CD4-positive, CD25-positive, alpha-beta regulatory T cell (primary cell): ENCODE measurements around the gene CNTNAP2. TPM values are rescaled to one million over a fixed set of nuclear protein-coding genes. Genes with fewer than 3 reads are reported as not detected.

Experiments
- ATAC-seq, 2 donors: fragments of 150-1000 bp; cut with Tn5 transposase; one replicate each; pipeline ENCODE4 v1.10.0; 2021; ENCODE audit warnings: low read depth in 2 of 2, moderate number of reproducible peaks in 2 of 2, moderate library complexity in 1 of 2
- DNase-seq, 3 donors: peaks; one replicate each; pipeline versions ENCODE4 v3.0.0 to v3.0.0-alpha.2; 2012 to 2022; ENCODE audit warnings: mixed read lengths in 1 of 3
- H3K27ac ChIP-seq: one replicate; pipeline ENCODE4 v1.7.0; 2013; ENCODE audit warnings: mild to moderate bottlenecking, low read length; ENCODE audit not compliant: insufficient read depth, poor library complexity, severe bottlenecking
- H3K27me3 ChIP-seq: one replicate; pipeline ENCODE4 v1.7.0; 2013; ENCODE audit warnings: low read length; ENCODE audit not compliant: control insufficient read depth, insufficient read depth
- H3K36me3 ChIP-seq: one replicate; pipeline ENCODE4 v1.7.0; 2013; ENCODE audit warnings: mild to moderate bottlenecking, low read length, moderate library complexity; ENCODE audit not compliant: control insufficient read depth, insufficient read depth
- H3K4me1 ChIP-seq: 2 replicates; pipeline ENCODE4 v1.7.0; 2013; ENCODE audit warnings: mild to moderate bottlenecking, low read length; ENCODE audit not compliant: insufficient read depth, control insufficient read depth, poor library complexity, severe bottlenecking
- H3K4me3 ChIP-seq: one replicate; pipeline ENCODE4 v1.7.0; 2013; ENCODE audit warnings: low read depth, mild to moderate bottlenecking, low read length, moderate library complexity
- H3K9me3 ChIP-seq, 2 experiments: 1 replicate in 1 of 2; 2 replicates in 1 of 2; pipeline ENCODE4 v1.7.0; 2013; ENCODE audit warnings: low read length in 2 of 2, mild to moderate bottlenecking in 1 of 2, moderate library complexity in 1 of 2; ENCODE audit not compliant: control insufficient read depth in 2 of 2
- H3K27ac Mint-ChIP-seq, 3 donors: one replicate each; pipeline ENCODE4 v1.8.0; 2020 to 2022; ENCODE audit warnings: mild to moderate bottlenecking in 3 of 3, mixed read lengths in 3 of 3, moderate library complexity in 2 of 3
- H3K27me3 Mint-ChIP-seq: one replicate; pipeline ENCODE4 v1.8.0; 2022; ENCODE audit warnings: mild to moderate bottlenecking, mixed read lengths
- H3K36me3 Mint-ChIP-seq: one replicate; pipeline ENCODE4 v1.8.0; 2020; ENCODE audit warnings: mixed read lengths
- H3K4me1 Mint-ChIP-seq, 4 donors: one replicate each; pipeline ENCODE4 v1.8.0; 2020 to 2022; ENCODE audit warnings: mixed read lengths in 4 of 4, mild to moderate bottlenecking in 1 of 4
- H3K4me3 Mint-ChIP-seq, 4 donors: one replicate each; pipeline ENCODE4 v1.8.0; 2020 to 2022; ENCODE audit warnings: mild to moderate bottlenecking in 4 of 4, mixed read lengths in 4 of 4, moderate library complexity in 3 of 4
- H3K9me3 Mint-ChIP-seq, 7 donors: one replicate each; pipeline ENCODE4 v1.8.0; 2020 to 2022; ENCODE audit warnings: mixed read lengths in 7 of 7, mild to moderate bottlenecking in 3 of 7, moderate library complexity in 2 of 7
- polyA plus RNA-seq, 4 donors: library from polyadenylated mRNA; unstranded; fragments of 300-500 nt; fragmentation: Illumina TruSeq; gene quantifications; one replicate each; pipeline ENCODE4 v1.2.3, GENCODE V29; 2021
- total RNA-seq: library from RNA; stranded (reverse); gene quantifications from one replicate; pipeline ENCODE4 v1.2.3, GENCODE V29; 2022

CNTNAP2 gene
- total and polyA plus RNA-seq, 5 donors from 2014 or later = 0.02 to 0.15 TPM; not detected in 3

DNA sequence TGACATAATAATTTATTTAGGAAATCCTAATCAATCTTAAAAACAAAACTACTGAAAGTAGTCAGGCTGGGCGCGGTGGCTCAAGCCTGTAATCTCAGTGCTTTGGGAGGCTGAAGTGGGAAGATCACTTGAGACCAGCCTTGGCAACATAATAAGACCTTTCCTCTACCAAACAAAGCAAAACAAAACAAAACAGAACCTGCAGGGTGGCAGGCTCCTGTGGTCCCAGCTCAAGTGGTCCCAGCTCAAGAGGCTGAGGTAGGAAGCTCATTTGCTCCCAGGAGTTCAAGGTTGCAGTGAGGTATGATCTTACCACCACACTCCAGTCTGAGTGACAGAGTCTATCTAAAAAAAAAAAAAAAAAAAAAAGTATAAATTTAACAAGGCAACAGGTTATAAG lies 748.0 kb downstream of the CNTNAP2 start:
- Mint-ChIP-seq H3K27ac (no peak overlapping the region), H3K27me3 (no peaks in the 10 kb centered on the region), H3K4me1 (no peaks in the 10 kb centered on the region)

GRCh38 chr7:146865696-146866095 lies 749.1 kb downstream of the CNTNAP2 start:
- Mint-ChIP-seq H3K9me3 (peaks cover 0 to 30% (median 8%) of the 10 kb centered on the region in 7 donors), H3K36me3 (no peaks in the 10 kb centered on the region), H3K27me3 (no peaks in the 10 kb centered on the region), H3K27ac (no peak overlapping the region), H3K4me3 (no peak overlapping the region), H3K4me1 (no peaks in the 10 kb centered on the region)
- ATAC-seq = no peak
- no peaks in the 10 kb centered on the region for H3K36me3 ChIP-seq
- no peak overlapping the region for H3K4me3 ChIP-seq
- H3K4me1 ChIP-seq = no peaks in the 10 kb centered on the region
- H3K27me3 ChIP-seq = no peaks in the 10 kb centered on the region
- no peak overlapping the region for H3K27ac ChIP-seq
- no peak for DNase-seq
- H3K9me3 ChIP-seq = no peaks in the 10 kb centered on the region

More for the DNA sequence above, 748.0 kb downstream of the CNTNAP2 start:
- H3K9me3 Mint-ChIP-seq = peaks cover 1 to 34% (median 7%) of the 10 kb centered on the region in 7 donors
- no peak for DNase-seq
- H3K36me3 Mint-ChIP-seq = no peaks in the 10 kb centered on the region
- no peak for ATAC-seq
- H3K9me3 ChIP-seq = no peaks in the 10 kb centered on the region
- no peak overlapping the region for H3K4me3 Mint-ChIP-seq
- H3K4me3 ChIP-seq = no peak overlapping the region
- H3K4me1 ChIP-seq = no peaks in the 10 kb centered on the region
- no peaks in the 10 kb centered on the region for H3K27me3 ChIP-seq
- no peak overlapping the region for H3K27ac ChIP-seq
- H3K36me3 ChIP-seq = no peaks in the 10 kb centered on the region

DNA sequence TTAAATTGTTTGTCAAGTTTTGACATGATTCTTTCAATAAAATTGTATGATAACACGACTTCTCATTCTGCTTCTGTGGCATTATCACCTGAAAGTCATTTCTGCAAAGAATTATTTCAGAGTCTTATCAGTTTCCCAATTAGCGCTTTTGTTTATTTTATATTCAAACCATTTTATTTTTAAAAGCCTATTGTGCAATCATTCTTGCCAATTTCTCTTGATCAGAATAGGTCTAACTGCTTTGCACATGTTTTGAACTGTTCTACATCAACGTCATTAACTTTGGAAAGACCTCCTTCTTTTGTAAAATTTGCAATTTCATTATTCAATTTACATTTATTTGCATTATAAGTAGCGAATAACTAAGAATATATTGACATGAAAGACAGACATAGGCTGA lies 758.1 kb downstream of the CNTNAP2 start:
- H3K9me3 Mint-ChIP-seq = peaks cover 2 to 18% (median 5%) of the 10 kb centered on the region in 7 donors
- H3K4me3 Mint-ChIP-seq = no peak overlapping the region
- Histone ChIP-seq H3K4me3 (no peak overlapping the region), H3K36me3 (no peaks in the 10 kb centered on the region), H3K4me1 (no peaks in the 10 kb centered on the region), H3K27me3 (no peaks in the 10 kb centered on the region), H3K9me3 (no peaks in the 10 kb centered on the region), H3K27ac (no peak overlapping the region)
- no peaks in the 10 kb centered on the region for H3K4me1 Mint-ChIP-seq
- H3K27ac Mint-ChIP-seq = no peak overlapping the region
- no peaks in the 10 kb centered on the region for H3K27me3 Mint-ChIP-seq
- DNase-seq = no peak
- no peaks in the 10 kb centered on the region for H3K36me3 Mint-ChIP-seq
- no peak for ATAC-seq

DNA sequence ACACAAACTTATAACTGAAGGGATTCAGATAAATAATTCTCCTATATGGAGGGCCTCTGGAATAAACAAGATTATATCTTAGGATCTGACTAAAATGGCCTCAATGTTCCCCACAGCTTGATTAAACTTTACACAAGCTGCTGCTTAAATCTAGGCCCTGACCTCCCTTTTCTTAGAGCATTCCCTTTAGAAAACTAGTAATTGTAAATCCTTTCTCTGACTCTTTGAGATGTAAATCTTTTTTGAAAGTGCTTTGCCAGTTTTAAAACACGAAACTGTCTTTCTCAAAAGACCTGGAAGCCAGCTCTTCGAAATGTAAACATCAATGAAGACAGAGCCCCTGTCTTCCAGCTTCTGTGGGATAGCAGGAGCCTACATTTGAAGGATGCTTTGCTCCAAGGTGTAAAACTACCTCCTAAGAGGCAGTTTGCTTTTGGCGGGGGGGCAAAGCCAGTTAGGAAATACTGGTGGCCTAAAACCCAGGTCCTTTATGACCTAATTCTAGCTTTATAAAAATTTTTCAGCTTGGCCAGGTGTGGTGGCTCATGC lies 758.7 kb downstream of the CNTNAP2 start:
- Mint-ChIP-seq H3K9me3 (peaks cover 2 to 18% (median 4%) of the 10 kb centered on the region in 7 donors), H3K4me3 (no peak overlapping the region)

GRCh38 chr7:146875981-146876380 lies 759.4 kb downstream of the CNTNAP2 start:
- H3K36me3 Mint-ChIP-seq = no peaks in the 10 kb centered on the region
- H3K9me3 Mint-ChIP-seq = peaks cover 2 to 18% (median 3%) of the 10 kb centered on the region in 7 donors
- H3K27ac ChIP-seq = no peak overlapping the region
- H3K27me3 Mint-ChIP-seq = no peaks in the 10 kb centered on the region
- no peak overlapping the region for H3K4me3 ChIP-seq
- no peaks in the 10 kb centered on the region for H3K9me3 ChIP-seq
- no peaks in the 10 kb centered on the region for H3K36me3 ChIP-seq
- ATAC-seq (no peak), DNase-seq (no peak)
- no peak overlapping the region for H3K27ac Mint-ChIP-seq
- no peaks in the 10 kb centered on the region for H3K4me1 ChIP-seq
- no peaks in the 10 kb centered on the region for H3K27me3 ChIP-seq
- H3K4me1 Mint-ChIP-seq = no peaks in the 10 kb centered on the region
- H3K4me3 Mint-ChIP-seq = no peak overlapping the region

More for the DNA sequence above, 758.7 kb downstream of the CNTNAP2 start:
- H3K36me3 Mint-ChIP-seq = no peaks in the 10 kb centered on the region
- Histone ChIP-seq H3K9me3 (no peaks in the 10 kb centered on the region), H3K4me3 (no peak overlapping the region), H3K36me3 (no peaks in the 10 kb centered on the region), H3K27me3 (no peaks in the 10 kb centered on the region), H3K4me1 (no peaks in the 10 kb centered on the region), H3K27ac (no peak overlapping the region)
- DNase-seq = no peak
- no peak for ATAC-seq
- H3K27me3 Mint-ChIP-seq = no peaks in the 10 kb centered on the region
- no peak overlapping the region for H3K27ac Mint-ChIP-seq
- no peaks in the 10 kb centered on the region for H3K4me1 Mint-ChIP-seq

- H3K4me1 Mint-ChIP-seq = no peaks in the 10 kb centered on the region
- H3K36me3 Mint-ChIP-seq = no peaks in the 10 kb centered on the region
- no peak for ATAC-seq
- Histone ChIP-seq H3K27ac (no peak overlapping the region), H3K9me3 (no peaks in the 10 kb centered on the region), H3K4me1 (no peaks in the 10 kb centered on the region), H3K36me3 (no peaks in the 10 kb centered on the region), H3K4me3 (no peak overlapping the region), H3K27me3 (no peaks in the 10 kb centered on the region)
- no peaks in the 10 kb centered on the region for H3K27me3 Mint-ChIP-seq
- H3K9me3 Mint-ChIP-seq = peaks cover 2 to 18% (median 3%) of the 10 kb centered on the region in 7 donors
- H3K4me3 Mint-ChIP-seq = no peak overlapping the region
- no peak overlapping the region for H3K27ac Mint-ChIP-seq
- no peak for DNase-seq
Observed at GRCh38 chr7:146876411-146876810, 759.8 kb downstream of the CNTNAP2 start.

GRCh38 chr7:146878901-146879300 lies 762.3 kb downstream of the CNTNAP2 start:
- ATAC-seq (no peak), DNase-seq (no peak)
- Histone ChIP-seq H3K27me3 (no peaks in the 10 kb centered on the region), H3K4me1 (no peaks in the 10 kb centered on the region), H3K27ac (no peak overlapping the region), H3K36me3 (no peaks in the 10 kb centered on the region), H3K9me3 (no peaks in the 10 kb centered on the region), H3K4me3 (no peak overlapping the region)
- Mint-ChIP-seq H3K36me3 (no peaks in the 10 kb centered on the region), H3K4me3 (no peak overlapping the region), H3K9me3 (peaks cover 2 to 22% (median 3%) of the 10 kb centered on the region in 7 donors), H3K27me3 (no peaks in the 10 kb centered on the region), H3K27ac (no peak overlapping the region), H3K4me1 (no peaks in the 10 kb centered on the region)

GRCh38 chr7:146885231-146885630 lies 768.6 kb downstream of the CNTNAP2 start:
- Mint-ChIP-seq H3K4me1 (no peaks in the 10 kb centered on the region), H3K9me3 (peaks cover 5 to 12% (median 8%) of the 10 kb centered on the region in 7 donors), H3K27ac (no peak overlapping the region), H3K36me3 (no peaks in the 10 kb centered on the region), H3K4me3 (no peak overlapping the region), H3K27me3 (no peaks in the 10 kb centered on the region)
- no peaks in the 10 kb centered on the region for H3K27me3 ChIP-seq
- no peak overlapping the region for H3K27ac ChIP-seq
- peaks cover 0 to 2% of the 10 kb centered on the region in 2 experiments for H3K9me3 ChIP-seq
- H3K4me1 ChIP-seq = no peaks in the 10 kb centered on the region
- H3K36me3 ChIP-seq = no peaks in the 10 kb centered on the region
- H3K4me3 ChIP-seq = no peak overlapping the region
- DNase-seq = no peak
- no peak for ATAC-seq
